Thyroid gland (tissue), 4 donors: ENCODE results near the gene EEF1A2. TPM values are rescaled to one million over a fixed set of nuclear protein-coding genes. Genes with fewer than 3 reads are reported as not detected.

ENCODE experiments used
- DNase-seq, 2 donors: peaks; one replicate each; pipeline ENCODE4 v3.0.0-alpha.2; 2019
- H3K27ac ChIP-seq, 3 donors: fragments of 200-600 bp; sonication (generic); 1 replicate in 2 of 3; 2 replicates in 1 of 3; pipeline ENCODE4 v1.5.1; 2016 to 2019; ENCODE audit warnings: mild to moderate bottlenecking in 1 of 3, moderate library complexity in 1 of 3
- H3K27me3 ChIP-seq: fragments of 200-600 bp; sonication (generic); one replicate; pipeline ENCODE4 v1.5.1; 2019
- H3K36me3 ChIP-seq, 2 donors: fragments of 200-600 bp; sonication (generic); one replicate each; pipeline ENCODE4 v1.5.1; 2016 to 2019
- H3K4me1 ChIP-seq, 2 donors: fragments of 200-600 bp; sonication (generic); one replicate each; pipeline ENCODE4 v1.5.1; 2017 to 2019
- H3K4me3 ChIP-seq, 3 donors: fragments of 200-600 bp; sonication (generic); replicated peaks in 1 of 3; 1 replicate in 2 of 3; 2 replicates in 1 of 3; pipeline ENCODE4 v1.5.1; 2016; ENCODE audit warnings: mild to moderate bottlenecking in 1 of 3
- H3K9me3 ChIP-seq: fragments of 200-600 bp; sonication (generic); one replicate; pipeline ENCODE4 v1.5.1; 2017
- POLR2A ChIP-seq, 2 donors: fragments of 450-650 bp; IDR thresholded peaks; one replicate each; pipeline ENCODE4 v1.6.1; 2017; ENCODE audit warnings: antibody characterized with exemption in 2 of 2, mild to moderate bottlenecking in 2 of 2, moderate library complexity in 1 of 2
- WGBS, 2 donors: methylation state at CpG; one replicate each; pipeline ENCODE4 v1.1.5; 2017; 5-methylcytosine and 5-hydroxymethylcytosine counted together
- intact Hi-C: fragments of 100-400 bp; cut with DNase I; formaldehyde crosslinking; loops from one replicate; pipeline ENCODE4 v1.15.1; 2023
- total RNA-seq, 4 donors: library from RNA; depleted of rRNA; stranded (reverse); fragments of >200 nt; gene quantifications; one replicate each; pipeline ENCODE4 v1.2.3, GENCODE V29; 2016
- TF ChIP-seq, protein P1 (sequence below), 6 experiments: fragments of 200-600 bp in 3 of 6; fragments of 450-650 bp in 3 of 6; sonication (generic) in 3 of 6; IDR thresholded peaks; one replicate each; pipeline ENCODE4 v1.5.1; 2016 to 2019; ENCODE audit warnings: antibody characterized with exemption in 6 of 6, mild to moderate bottlenecking in 2 of 6, inconsistent platforms in 1 of 6, moderate library complexity in 1 of 6

Gene EEF1A2
- total RNA-seq, 4 donors from 2014 or later, result 0.22 to 2.0 (median 1.3) TPM

DNA sequence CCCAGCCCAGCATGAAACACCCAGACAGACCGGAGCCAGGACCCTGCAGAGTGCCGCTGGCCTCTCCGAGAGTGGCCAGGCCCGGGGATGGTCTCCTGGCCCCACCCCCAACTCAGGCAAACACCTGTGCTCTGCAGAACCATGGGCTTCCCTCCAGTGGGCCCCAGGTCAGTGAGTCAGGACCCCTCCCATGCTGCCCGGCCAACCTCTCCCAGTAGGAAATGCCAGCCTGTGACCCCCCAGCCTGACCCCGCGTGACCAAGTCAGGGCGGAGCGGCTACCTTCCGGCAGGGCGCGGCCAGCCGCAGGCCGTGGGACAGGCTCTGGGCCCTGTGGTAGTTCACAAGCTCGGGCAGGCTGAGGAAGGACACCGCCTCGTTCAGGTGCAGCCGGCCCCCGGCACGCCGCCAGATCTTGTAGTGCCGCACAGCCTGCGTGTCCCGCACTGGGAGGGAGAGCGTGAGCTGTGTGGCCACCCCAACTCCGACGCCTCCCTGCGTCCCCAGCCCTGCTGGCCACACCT lies 35.0 kb upstream of the EEF1A2 start:
- Histone ChIP-seq H3K4me1 (peaks cover 10 to 18% of the 10 kb centered on the region in 2 donors), H3K4me3 (no peak overlapping the region), H3K9me3 (no peaks in the 10 kb centered on the region), H3K27ac (no peak overlapping the region), H3K27me3 (no peaks in the 10 kb centered on the region), H3K36me3 (no peaks in the 10 kb centered on the region)
- no peak for DNase-seq
- no peak for TF ChIP-seq POLR2A (IDR thresholded peaks at IDR 0.05)
- WGBS, 2 donors, result 57 to 73% methylated on average over 7 to 14 of the region's 28 CpGs
- intact Hi-C loops, result loop anchor here (10.0 kb wide), 2 partner anchors 251 to 531 kb away; partner anchors contain the start of gene TCEA2

- WGBS, 2 donors, result 84 to 87% methylated on average over 7 to 10 of the region's 14 CpGs
- no peak overlapping the region for H3K27ac ChIP-seq
Measured at GRCh38 chr20:63533388-63533787, 34.5 kb upstream of the EEF1A2 start.

GRCh38 chr20:63532449-63532971 lies 33.6 kb upstream of the EEF1A2 start:
- intact Hi-C loops, result loop anchor here (10.0 kb wide), 2 partner anchors 252 to 532 kb away; partner anchors contain the start of gene TCEA2
- Histone ChIP-seq H3K27ac (no peak overlapping the region), H3K4me3 (no peak overlapping the region), H3K9me3 (no peaks in the 10 kb centered on the region), H3K4me1 (peaks cover 0 to 4% of the 10 kb centered on the region in 2 donors), H3K36me3 (no peaks in the 10 kb centered on the region), H3K27me3 (no peaks in the 10 kb centered on the region)
- TF ChIP-seq POLR2A (IDR thresholded peaks at IDR 0.05), result no peak
- TF ChIP-seq, protein P1, sequence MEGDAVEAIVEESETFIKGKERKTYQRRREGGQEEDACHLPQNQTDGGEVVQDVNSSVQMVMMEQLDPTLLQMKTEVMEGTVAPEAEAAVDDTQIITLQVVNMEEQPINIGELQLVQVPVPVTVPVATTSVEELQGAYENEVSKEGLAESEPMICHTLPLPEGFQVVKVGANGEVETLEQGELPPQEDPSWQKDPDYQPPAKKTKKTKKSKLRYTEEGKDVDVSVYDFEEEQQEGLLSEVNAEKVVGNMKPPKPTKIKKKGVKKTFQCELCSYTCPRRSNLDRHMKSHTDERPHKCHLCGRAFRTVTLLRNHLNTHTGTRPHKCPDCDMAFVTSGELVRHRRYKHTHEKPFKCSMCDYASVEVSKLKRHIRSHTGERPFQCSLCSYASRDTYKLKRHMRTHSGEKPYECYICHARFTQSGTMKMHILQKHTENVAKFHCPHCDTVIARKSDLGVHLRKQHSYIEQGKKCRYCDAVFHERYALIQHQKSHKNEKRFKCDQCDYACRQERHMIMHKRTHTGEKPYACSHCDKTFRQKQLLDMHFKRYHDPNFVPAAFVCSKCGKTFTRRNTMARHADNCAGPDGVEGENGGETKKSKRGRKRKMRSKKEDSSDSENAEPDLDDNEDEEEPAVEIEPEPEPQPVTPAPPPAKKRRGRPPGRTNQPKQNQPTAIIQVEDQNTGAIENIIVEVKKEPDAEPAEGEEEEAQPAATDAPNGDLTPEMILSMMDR (IDR thresholded peaks at IDR 0.05), result no peak
- WGBS, 2 donors, result 73 to 83% methylated on average over 8 to 20 of the region's 24 CpGs
- DNase-seq, result no peak

More at GRCh38 chr20:63533388-63533787, 34.5 kb upstream of the EEF1A2 start:
- H3K27me3 ChIP-seq, result no peaks in the 10 kb centered on the region
- TF ChIP-seq, protein P1 (IDR thresholded peaks at IDR 0.05), result no peak
- no peak for TF ChIP-seq POLR2A (IDR thresholded peaks at IDR 0.05)
- H3K36me3 ChIP-seq, result no peaks in the 10 kb centered on the region
- H3K9me3 ChIP-seq, result no peaks in the 10 kb centered on the region
- intact Hi-C loops, result loop anchor here (10.0 kb wide), 2 partner anchors 251 to 531 kb away; partner anchors contain the start of gene TCEA2
- H3K4me3 ChIP-seq, result no peak overlapping the region
- no peak for DNase-seq
- peaks cover 5 to 12% of the 10 kb centered on the region in 2 donors for H3K4me1 ChIP-seq

DNA sequence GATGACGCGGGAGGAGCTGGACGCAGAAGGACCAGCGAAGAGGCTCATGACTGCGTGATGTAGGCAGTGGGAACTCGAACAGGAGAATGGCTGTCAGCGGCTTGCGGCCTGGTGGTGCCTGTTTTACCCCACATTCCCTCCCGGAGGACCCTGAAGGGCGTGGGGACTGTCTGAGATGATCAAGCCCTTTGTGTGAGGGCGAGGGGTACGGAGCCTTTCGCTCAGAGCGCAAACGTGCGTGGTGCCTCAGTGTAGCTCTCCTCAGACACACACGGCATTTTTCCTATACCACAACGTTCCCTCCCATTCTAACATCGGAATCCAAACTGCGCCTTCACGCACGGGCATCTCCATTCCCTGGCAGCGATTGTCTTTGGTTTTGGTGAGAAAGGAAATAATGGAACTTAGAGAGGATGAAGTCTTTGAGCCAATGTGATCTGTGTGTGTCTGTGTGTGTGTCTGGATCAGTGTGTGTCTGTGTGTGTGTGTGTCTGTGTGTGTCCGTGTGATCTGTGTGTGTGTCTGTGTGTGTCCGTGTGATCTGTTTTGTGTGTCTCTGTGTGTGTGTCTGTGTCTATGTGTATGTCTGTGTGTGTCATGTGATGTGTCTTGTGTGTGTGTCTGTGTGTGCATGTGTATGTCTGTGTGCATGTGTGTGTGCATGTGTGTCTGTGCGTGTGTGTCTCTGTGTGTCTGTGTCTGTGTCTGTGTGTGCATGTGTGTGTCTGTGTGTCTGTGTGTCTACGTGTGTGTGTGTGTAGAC lies 33.0 kb upstream of the EEF1A2 start:
- H3K4me1 ChIP-seq, result no peaks in the 10 kb centered on the region
- no peak overlapping the region for H3K27ac ChIP-seq
- intact Hi-C loops, result loop anchor here (10.0 kb wide), 2 partner anchors 253 to 533 kb away; partner anchors contain the start of gene TCEA2
- no peaks in the 10 kb centered on the region for H3K9me3 ChIP-seq
- H3K4me3 ChIP-seq, result no peak overlapping the region
- TF ChIP-seq, protein P1 (IDR thresholded peaks at IDR 0.05), result no peak
- no peak for TF ChIP-seq POLR2A (IDR thresholded peaks at IDR 0.05)
- no peaks in the 10 kb centered on the region for H3K27me3 ChIP-seq
- WGBS, 2 donors, result 85% methylated on average over 27 of the region's 27 CpGs
- H3K36me3 ChIP-seq, result no peaks in the 10 kb centered on the region
- no peak for DNase-seq

- DNase-seq, result no peak
- TF ChIP-seq, protein P1 (IDR thresholded peaks at IDR 0.05), result no peak
- no peak for TF ChIP-seq POLR2A (IDR thresholded peaks at IDR 0.05)
- intact Hi-C loops, result loop anchor here (10.0 kb wide), 2 partner anchors 254 to 534 kb away; partner anchors contain the start of gene TCEA2
- Histone ChIP-seq H3K9me3 (no peaks in the 10 kb centered on the region), H3K36me3 (no peaks in the 10 kb centered on the region), H3K4me1 (no peaks in the 10 kb centered on the region), H3K4me3 (no peak overlapping the region), H3K27me3 (no peaks in the 10 kb centered on the region), H3K27ac (no peak overlapping the region)
- WGBS, 2 donors, result 84 to 85% methylated on average over 6 to 11 of the region's 14 CpGs
Measured at GRCh38 chr20:63530788-63531160, 31.9 kb upstream of the EEF1A2 start.
